CD4-positive, alpha-beta T cell treated with Interleukin-2 at 100 ng/mL for 4 hours (primary cell): ENCODE measurements around the gene MCAT.

ENCODE experiments used
- DNase-seq: peaks from one replicate; pipeline ENCODE4 v3.0.0-alpha.2; 2020; ENCODE audit warnings: low spot score

MCAT gene

DNA sequence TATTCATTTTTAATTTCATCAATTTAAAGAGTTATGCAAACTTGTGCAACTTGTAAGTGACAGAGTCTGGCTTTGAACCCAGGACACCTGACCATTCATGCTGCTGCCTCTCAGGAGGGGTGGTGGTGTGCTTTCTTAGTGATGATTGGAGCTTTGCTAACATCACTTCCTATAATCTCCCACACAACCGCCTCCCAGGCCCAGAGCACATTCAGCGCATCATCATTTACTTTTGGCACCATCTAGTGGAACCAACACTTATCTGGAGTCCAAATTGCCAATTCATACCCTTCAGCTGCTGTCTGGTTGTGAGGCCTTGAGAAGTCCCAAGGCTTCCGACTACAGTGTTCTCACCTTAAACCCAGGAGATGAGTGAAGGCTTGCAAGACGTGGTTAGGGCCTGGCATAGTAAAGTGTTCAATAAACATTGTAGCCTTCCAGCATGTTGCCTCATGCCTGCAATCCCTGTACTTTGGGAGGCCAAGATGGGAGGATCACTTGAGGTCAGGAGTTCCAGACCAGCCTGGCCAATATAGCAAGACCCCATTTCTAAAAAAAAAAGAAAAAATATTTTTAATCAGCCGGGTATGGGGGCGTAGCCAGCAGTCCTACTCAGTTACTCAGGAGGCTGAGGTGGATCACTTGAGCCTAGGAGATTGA is 52.9 kb downstream of the MCAT start:
- peak; percentile 57 for DNase-seq

DNA sequence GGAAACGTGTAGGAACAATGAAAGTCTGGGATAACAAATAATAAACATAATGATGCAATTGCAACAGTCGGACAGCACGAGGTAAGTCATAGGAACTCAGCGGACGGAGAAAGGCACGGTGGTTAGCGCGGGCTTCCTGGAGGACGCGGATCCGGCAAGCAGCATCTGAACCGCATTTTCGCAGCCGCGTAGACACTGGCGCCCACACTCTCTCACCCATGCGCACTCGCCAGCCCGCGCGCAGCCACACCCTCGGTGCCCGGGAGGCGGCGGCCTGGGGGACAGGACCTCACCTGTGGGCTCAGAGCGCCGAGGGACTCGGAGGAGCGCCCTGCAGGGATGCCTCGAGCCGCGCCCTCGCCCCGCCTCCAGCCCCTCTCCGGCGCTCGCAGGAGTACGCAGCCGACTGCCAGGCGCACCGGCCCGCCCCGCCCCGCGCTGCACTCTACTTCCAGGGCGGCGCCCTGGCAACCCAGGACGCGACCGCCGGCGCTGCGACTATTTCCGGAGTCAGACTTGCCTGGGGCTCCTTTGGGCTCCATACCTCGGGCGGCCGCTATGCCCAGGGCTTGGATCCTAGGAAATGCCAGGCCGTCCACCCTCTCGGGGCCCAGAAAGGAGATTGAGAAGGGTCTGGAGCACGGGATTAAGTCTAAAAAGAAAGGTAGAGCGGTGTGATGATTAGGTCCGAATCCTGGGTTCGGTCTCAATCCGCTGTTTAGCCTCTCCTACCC is 54.0 kb downstream of the MCAT start, which contains the start of gene TTLL1:
Gene TTLL1, minus strand, starts transcription at position 408 of the 734 bp plus-strand sequence. CDS start 13,805 bp downstream, outside the sequence.
- peak; percentile 85 for DNase-seq

- DNase-seq: no peak
Measured at GRCh38 chr22:43088627-43088983, 54.6 kb downstream of the MCAT start.

DNA sequence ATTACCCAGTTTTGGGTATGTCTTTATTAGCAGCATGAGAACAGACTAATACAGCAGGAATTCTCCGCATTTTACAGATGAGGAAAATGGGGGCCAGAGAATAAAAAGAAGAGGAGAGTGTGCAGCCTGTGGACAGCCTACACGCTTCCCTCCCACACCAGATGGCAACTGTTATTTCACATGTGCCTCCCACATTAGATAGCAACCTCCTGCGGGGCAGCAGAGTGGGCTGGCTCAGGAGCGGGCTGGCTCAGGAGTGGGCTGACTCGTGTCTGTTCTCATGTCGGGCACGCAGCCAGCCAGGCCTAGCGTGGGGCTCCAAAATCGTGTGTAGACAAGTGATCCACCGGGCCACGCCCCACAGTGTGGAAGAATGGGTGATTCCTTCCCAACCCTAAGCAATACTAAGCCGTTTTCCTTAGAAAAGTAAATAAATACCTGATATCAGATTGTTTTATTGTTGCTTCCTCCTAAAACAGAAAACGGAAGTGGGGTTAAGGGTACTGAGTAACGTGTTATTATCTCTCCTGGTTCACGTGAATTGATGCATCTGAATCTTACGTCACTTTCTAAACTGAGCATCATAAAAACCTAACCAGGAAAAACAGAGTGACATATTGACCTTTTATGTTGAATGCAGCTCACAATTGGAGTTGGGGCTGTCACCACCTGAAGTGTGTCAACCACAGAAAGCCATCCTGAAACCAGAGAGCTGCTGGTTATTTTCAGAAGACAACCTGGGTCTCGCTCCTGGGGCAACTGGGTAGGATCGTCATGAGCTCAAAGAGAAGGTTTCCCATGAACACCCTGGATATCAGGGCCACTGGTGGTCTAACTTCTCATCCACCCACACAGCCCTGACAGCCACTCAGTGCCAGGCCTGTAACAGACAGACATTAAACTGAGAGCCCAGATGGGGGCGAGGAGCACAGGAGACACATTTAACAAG is 57.3 kb downstream of the MCAT start:
- peak; percentile 22 for DNase-seq
